ENCODE measurements around the gene UBALD2. TPM values are rescaled to one million over a fixed set of nuclear protein-coding genes. Genes with fewer than 3 reads are reported as not detected.

Gene UBALD2
- polyA plus RNA-seq, 2 of the 4 experiments (the other 2 are of a cell fraction) = 12.8 to 21.5 TPM

DNA sequence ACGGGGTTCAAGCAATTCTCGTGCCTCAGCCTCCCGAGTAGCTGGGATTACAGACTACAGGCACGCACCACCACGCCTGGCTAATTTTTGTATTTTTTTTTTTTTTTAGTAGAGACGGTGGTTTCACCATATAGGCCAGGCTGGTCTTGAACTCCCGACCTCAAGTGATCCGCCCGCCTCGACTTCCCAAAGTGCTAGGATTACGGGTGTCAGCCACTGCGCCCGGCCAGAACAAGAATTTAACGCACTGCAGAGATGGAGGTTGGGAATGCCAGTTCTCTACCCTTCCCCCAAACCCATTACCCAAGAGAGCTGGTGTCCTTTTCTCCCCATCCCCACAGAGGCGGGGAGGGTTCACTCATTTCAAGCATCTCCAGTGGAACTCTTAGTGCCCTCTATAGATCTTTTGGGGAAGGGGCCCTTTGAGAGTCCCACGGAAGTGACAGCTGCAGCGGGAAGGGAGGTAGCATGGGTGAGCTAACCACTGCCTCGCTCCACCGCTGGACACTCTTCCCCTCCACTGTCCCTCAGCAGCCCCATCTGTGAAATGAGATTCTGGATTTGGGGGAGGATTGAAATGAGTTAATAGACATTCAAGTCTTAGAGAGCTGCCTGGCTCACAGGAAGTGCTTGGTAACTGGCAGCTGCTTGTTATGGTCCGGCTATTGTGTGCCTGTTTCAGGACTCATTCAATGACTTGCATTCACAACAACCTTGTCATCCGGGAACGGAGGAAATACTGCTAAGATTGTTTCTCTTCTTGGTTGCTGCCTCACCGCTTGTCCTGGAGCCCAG lies 3.5 kb upstream of the UBALD2 start (continued):
- TF ChIP-seq, protein P1, sequence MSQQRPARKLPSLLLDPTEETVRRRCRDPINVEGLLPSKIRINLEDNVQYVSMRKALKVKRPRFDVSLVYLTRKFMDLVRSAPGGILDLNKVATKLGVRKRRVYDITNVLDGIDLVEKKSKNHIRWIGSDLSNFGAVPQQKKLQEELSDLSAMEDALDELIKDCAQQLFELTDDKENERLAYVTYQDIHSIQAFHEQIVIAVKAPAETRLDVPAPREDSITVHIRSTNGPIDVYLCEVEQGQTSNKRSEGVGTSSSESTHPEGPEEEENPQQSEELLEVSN (IDR thresholded peaks at IDR 0.05; ENCODE audit: borderline replicate concordance, low read depth) = no peak
- no peak for TF ChIP-seq ZFP36 (IDR thresholded peaks at IDR 0.05; ENCODE audit: borderline replicate concordance, partially characterized antibody)

DNA sequence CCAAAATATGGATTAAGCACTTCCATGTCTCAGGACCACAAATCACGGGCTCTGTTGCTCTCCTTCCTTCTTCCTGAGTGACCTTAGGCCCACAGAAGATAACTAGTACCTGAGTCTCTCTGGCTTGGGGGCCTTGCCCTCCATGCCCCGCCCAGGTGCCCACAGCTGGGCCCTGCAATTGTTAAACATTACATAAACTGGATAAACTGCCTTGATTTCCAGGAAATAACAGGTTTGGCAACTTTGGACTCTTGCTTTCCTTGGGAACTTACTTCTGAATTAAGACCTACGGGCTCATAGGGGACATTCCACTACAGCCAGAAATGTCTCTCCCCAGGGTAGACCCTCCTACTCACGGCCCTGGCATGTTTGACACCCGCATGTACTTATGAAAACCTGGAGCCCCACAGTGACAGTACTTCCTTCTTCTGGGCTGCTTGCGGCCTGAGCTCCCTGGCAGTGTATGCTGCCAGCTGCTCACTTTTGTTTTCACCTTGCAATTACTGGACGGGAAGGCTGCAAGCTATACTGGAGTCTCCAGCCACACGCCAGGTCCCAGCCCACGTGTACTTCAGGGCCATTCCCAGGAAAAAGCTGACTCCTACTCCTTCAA lies 2.3 kb upstream of the UBALD2 start:
- DNase-seq (ENCODE audit: low read depth in 1 of 2, low spot score in 1 of 2) (no peak), FAIRE-seq (no peak), ATAC-seq (no peak)
- TF ChIP-seq NR3C1 (IDR thresholded peaks at IDR 0.05) (no peak), RNF2 (IDR thresholded peaks at IDR 0.05; ENCODE audit: borderline replicate concordance, low read depth) (no peak), ZNF302 (CRISPR knock-in tag; IDR thresholded peaks at IDR 0.05) (no peak), RARB (CRISPR knock-in tag; IDR thresholded peaks at IDR 0.05) (no peak), ZC3H11A (IDR thresholded peaks at IDR 0.05) (no peak), TFCP2L1 (CRISPR knock-in tag; IDR thresholded peaks at IDR 0.05) (no peak), HEYL (CRISPR knock-in tag; IDR thresholded peaks at IDR 0.05) (no peak), ZSCAN20 (CRISPR knock-in tag; IDR thresholded peaks at IDR 0.05) (no peak), HDAC2 (IDR thresholded peaks at IDR 0.05) (no peak), NPAS2 (CRISPR knock-in tag; IDR thresholded peaks at IDR 0.05; ENCODE audit: borderline replicate concordance) (no peak), HOXA7 (CRISPR knock-in tag; IDR thresholded peaks at IDR 0.05) (no peak), SREBF2 (IDR thresholded peaks at IDR 0.05) (no peak), FOSL2 (IDR thresholded peaks at IDR 0.05) (no peak), FOSL2 (CRISPR knock-in tag; IDR thresholded peaks at IDR 0.05) (no peak), EP300 (IDR thresholded peaks at IDR 0.05) (no peak), NFE2L2 (conservative IDR thresholded peaks at IDR 0.05; ENCODE audit: low read length) (no peak)
- TF ChIP-seq, protein P2, sequence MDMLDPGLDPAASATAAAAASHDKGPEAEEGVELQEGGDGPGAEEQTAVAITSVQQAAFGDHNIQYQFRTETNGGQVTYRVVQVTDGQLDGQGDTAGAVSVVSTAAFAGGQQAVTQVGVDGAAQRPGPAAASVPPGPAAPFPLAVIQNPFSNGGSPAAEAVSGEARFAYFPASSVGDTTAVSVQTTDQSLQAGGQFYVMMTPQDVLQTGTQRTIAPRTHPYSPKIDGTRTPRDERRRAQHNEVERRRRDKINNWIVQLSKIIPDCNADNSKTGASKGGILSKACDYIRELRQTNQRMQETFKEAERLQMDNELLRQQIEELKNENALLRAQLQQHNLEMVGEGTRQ (IDR thresholded peaks at IDR 0.05) = no peak
- TF ChIP-seq, protein P3, sequence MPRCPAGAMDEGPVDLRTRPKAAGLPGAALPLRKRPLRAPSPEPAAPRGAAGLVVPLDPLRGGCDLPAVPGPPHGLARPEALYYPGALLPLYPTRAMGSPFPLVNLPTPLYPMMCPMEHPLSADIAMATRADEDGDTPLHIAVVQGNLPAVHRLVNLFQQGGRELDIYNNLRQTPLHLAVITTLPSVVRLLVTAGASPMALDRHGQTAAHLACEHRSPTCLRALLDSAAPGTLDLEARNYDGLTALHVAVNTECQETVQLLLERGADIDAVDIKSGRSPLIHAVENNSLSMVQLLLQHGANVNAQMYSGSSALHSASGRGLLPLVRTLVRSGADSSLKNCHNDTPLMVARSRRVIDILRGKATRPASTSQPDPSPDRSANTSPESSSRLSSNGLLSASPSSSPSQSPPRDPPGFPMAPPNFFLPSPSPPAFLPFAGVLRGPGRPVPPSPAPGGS (IDR thresholded peaks at IDR 0.05) = no peak
- TF ChIP-seq, protein P1 (IDR thresholded peaks at IDR 0.05; ENCODE audit: borderline replicate concordance, low read depth) = no peak
- TF ChIP-seq, protein P4, sequence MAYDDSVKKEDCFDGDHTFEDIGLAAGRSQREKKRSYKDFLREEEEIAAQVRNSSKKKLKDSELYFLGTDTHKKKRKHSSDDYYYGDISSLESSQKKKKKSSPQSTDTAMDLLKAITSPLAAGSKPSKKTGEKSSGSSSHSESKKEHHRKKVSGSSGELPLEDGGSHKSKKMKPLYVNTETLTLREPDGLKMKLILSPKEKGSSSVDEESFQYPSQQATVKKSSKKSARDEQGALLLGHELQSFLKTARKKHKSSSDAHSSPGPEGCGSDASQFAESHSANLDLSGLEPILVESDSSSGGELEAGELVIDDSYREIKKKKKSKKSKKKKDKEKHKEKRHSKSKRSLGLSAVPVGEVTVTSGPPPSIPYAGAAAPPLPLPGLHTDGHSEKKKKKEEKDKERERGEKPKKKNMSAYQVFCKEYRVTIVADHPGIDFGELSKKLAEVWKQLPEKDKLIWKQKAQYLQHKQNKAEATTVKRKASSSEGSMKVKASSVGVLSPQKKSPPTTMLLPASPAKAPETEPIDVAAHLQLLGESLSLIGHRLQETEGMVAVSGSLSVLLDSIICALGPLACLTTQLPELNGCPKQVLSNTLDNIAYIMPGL (CRISPR knock-in tag; IDR thresholded peaks at IDR 0.05; ENCODE audit: borderline replicate concordance) = no peak
- TF ChIP-seq, protein P5, sequence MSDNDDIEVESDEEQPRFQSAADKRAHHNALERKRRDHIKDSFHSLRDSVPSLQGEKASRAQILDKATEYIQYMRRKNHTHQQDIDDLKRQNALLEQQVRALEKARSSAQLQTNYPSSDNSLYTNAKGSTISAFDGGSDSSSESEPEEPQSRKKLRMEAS (IDR thresholded peaks at IDR 0.05) = no peak
- Histone ChIP-seq H3K9me3 (no peaks in the 10 kb centered on the region), H3K27ac (peak overlapping the region; percentile 2 to 26; a peak in 3 of 6 replicates), H3K4me3 (no peak overlapping the region), H3K4me1 (peaks cover 17% of the 10 kb centered on the region), H3K4me2 (no peak overlapping the region)
- ChIA-PET POLR2A (interaction anchor here (0.6 to 0.8 kb wide), 2 partner anchors 11 to 779 kb away, joined by 3 read pairs; no protein-coding TSS in a partner anchor), CTCF (interaction anchor here (0.7 to 7.8 kb wide), 9 partner anchors 10 to 249 kb away, joined by 3 to 101 read pairs (median 3); no protein-coding TSS in a partner anchor)
- 84% methylated on average over 9 of the region's 9 CpGs for WGBS (ENCODE audit: missing lambda C conversion rate)
